Measurements from ENCODE around the gene CCDC192.

CCDC192 gene

DNA sequence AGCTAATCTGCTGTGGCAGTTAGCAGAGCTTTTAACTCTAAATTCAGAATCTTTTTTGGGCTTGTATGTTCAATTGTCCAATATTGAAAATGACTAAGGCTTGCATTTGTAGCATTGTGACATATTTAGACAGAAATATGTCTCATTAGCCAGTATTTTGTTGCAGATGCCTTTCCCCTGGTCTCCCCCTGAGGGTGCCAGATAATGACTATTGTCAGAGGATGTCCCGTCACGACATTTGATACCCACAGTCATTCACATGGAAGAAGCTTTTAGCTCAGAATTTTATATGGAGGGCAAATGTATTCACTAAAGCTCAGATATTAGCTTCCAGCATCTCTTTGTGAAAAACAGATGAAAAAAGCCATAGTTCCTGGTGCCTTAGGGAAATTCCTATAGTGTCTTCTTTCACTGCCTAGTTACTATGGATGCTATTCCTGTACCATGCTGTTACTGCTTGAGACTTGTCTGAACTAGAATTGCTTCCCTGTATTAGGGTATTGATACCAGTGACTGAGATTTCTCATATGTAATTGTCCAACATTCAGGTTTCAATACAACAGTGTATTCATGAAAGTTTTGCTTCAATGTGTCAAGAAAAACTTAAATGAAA lies 96.2 kb downstream of the CCDC192 start:
- no peak overlapping the region for H3K4me3 ChIP-seq (ENCODE audit: low read length)
- no peak for DNase-seq (ENCODE audit: low read depth, low spot score)

DNA sequence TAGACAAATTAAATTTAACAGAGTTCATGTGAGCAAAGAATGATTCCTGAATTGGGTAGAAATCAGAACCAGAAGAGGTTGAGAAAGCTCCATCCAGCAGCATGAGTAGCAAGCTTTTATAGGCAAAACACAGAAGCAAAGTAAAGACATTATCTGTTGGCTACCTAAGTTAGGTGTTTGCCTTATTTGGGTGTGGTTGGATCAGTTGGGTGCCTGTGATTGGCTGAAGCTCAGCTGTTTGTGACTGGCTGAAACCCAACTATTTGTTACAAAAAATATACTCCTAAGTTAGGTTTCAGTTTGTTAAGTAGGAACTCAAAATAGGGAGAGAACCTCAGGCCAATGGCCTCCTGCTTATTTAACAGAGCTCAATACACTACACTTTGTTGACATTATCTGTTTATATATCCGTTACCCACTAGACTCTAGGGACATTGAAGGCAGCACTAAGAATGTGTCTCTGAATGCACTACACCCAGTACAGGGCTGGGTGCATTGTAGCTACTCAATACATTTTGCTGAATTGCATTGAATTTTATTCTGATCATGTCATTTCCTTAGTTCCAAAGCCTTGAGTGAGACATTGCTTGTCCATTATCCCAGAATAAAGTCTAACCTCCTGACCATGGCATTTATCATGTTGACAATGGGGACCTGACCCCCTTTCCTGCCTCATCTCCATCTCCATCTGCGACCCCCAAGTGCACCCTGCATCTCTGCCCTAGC lies 98.7 kb downstream of the CCDC192 start:
- H3K4me3 ChIP-seq (ENCODE audit: low read length) = no peak overlapping the region
- no peak for DNase-seq (ENCODE audit: low read depth, low spot score)

DNA sequence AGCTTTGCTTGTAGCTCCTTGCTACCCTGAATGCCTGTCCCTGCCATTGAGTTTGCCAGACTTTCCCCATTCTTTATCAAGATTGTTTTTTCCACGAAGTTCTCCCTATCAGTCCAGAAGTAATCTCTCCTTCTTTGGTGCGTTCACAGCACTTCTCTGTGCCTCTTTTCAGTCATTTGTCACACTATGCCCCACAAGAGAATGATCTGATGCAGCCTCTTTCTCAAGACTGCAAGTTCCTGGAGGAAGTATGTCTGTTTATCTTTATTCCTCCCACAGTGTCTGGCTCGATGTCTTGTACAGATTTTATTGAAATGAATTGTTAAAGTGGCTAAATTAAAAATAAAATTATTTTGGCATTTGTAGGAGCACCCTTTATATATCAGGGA lies 99.3 kb downstream of the CCDC192 start:
- no peak overlapping the region for H3K4me3 ChIP-seq (ENCODE audit: low read length)
- DNase-seq (ENCODE audit: low read depth, low spot score) = no peak

DNA sequence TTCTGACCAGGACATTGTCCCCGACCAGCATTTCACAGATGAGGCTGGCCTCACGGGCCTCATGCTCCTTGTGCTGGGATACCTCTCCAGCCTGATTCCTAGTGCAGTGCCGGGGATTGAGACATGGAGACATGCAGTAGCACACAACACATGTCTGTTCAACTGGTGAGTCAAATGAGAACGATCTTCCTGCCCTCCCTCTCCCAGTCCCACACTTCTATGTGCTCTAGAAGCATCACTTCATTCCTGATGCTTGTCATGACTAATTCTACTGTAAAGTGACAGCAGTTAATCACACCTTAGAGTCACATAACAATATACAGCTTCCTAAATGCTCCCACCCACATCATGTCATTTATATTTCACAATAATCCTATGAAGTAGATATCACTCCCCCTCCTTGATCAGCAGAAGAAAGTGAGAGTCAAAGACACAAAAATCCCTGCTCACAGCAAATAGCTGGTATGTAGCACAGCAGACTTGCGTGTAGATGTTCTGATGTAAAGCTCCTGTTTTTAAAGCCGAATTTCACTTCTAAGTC lies 101.8 kb downstream of the CCDC192 start:
- no peak for DNase-seq (ENCODE audit: low read depth, low spot score)
- no peak overlapping the region for H3K4me3 ChIP-seq (ENCODE audit: low read length)

DNA sequence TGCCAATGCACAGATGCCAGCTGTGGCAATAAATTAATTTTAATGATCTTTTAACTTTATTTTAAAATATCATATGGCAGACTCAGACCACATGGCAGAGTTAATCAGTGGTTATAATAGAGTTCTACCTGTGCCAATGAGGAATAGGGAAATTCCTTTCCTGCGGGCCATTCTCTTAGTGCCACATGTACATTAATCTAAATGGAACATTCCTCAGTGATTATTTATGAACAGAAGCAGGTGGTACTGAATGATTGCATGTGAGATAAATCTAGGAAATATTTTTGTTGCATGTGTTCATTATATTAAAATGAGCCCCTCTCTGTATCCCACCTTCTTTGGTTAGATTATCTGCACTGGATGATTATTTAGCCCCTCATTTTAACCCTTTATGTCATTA lies 102.3 kb downstream of the CCDC192 start:
- no peak for DNase-seq (ENCODE audit: low read depth, low spot score)

DNA sequence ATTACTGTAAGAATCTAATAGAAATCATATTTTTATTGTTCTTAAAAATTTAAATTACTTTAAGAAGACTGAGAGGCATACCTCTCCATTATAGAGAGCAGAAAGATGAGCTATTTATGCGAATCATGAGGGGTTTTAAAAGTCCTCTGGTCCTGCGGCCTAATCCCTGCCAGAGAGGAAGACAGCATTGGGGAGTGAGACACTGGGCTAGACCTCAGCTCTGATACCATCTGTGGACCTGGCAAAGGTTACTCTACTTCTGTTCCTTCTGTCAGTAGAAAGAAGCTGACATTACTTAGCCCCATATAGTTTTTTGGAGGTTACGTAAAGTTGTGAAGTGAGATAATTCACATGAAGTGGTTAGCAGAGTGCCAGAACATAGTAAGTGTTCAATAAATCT lies 103.6 kb downstream of the CCDC192 start:
- H3K4me3 ChIP-seq (ENCODE audit: low read length) = no peak overlapping the region

More for the DNA sequence above, 102.3 kb downstream of the CCDC192 start:
- H3K4me3 ChIP-seq (ENCODE audit: low read length) = no peak overlapping the region

DNA sequence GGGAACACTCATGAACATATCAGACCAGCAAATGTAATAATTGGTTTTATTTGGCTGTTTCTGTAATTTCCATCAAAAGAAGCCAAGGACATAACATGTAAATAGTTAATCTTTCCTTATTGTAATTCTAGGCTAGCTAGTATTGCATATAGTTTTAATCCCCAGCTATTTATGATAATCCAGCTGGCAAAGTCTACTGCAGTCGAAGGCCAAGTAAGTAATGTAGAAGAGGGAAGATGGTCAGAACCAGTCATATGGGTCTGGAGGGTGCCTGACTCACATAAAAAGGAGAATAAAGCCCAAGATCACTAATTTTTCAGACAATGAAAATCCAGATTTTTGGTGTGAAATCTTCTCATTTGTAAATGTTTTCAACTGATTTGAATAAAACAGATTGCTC lies 106.3 kb downstream of the CCDC192 start:
- H3K4me3 ChIP-seq (ENCODE audit: low read length) = no peak overlapping the region
- no peak for DNase-seq (ENCODE audit: low read depth, low spot score)

More for the DNA sequence above, 103.6 kb downstream of the CCDC192 start:
- no peak for DNase-seq (ENCODE audit: low read depth, low spot score)

DNA sequence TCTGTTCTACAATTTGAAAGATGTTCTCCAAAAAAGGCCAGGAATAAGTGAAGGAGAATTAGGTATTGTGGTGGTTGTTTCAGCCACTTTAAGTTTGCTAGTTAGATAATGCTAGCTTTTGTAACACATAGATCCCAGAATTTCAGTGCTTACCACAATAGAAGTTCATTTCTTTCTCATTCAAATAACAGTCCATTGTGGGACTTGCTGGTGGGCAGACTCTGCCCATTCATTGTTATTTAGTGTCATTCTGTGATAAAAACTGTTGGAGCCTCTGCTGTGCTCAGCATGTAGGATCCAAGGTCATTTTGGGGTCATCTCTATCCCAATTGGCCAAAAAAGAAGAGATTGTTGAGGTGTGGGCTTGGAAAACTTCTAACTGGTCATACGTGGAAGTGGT lies 106.8 kb downstream of the CCDC192 start:
- no peak for DNase-seq (ENCODE audit: low read depth, low spot score)
- H3K4me3 ChIP-seq (ENCODE audit: low read length) = no peak overlapping the region

DNA sequence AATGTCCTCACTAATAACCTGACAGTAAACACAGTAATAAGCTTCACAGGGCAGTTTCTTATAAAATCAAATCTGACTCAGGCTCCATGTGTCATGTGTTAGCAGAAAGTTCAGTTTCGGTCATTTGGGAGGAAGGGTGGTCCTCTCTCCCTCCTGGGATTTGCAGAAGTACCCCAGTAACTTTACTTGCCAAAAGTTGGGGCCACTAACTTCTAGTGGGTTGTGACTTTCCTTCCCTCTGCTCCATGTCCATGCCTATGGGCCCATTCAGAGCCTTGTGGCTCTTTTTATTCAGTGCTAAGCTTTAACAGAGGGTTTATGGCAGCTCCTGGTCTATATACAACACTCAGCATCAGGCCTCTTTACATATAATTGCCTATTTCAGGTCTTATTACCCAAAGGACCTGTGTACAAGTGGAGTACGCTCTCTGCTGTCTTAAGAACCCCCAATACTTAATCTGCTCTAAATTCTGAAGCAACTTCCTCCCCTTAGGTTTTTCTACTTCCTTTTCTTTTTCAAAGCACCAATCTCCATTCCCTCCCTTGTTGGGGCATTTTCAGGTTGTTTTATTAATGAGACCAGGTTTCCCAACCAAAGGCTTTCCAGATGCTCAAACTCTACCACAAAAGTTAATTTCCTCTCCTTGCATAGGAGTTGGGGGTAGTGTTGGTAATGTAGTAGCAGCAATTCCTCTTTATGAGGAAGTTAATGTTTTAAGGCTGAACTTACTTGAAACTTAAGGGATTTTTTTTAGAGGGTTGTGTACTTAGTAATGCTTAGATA lies 107.7 kb downstream of the CCDC192 start:
- no peak for DNase-seq (ENCODE audit: low read depth, low spot score)

DNA sequence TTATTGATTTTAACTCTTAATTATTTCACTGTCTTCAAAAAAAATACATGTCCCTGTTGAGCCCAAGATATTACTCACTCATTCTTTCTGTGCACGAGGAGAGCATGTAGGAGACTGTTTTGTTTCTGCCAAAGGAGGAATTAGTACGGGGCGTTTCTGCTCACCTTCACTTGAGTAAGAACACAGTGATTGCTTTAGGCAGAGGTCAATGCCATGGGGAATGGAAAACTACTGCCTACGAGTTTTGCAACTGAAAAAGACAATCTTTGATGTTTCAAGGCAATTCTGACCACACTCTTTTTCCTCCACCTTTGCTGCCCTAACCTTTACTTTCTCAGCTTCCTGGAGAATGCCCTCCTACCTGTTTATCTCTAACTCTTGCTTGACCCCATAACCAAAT lies 109.4 kb downstream of the CCDC192 start:
- no peak overlapping the region for H3K4me3 ChIP-seq (ENCODE audit: low read length)
- no peak for DNase-seq (ENCODE audit: low read depth, low spot score)

More for the DNA sequence above, 107.7 kb downstream of the CCDC192 start:
- no peak overlapping the region for H3K4me3 ChIP-seq (ENCODE audit: low read length)

DNA sequence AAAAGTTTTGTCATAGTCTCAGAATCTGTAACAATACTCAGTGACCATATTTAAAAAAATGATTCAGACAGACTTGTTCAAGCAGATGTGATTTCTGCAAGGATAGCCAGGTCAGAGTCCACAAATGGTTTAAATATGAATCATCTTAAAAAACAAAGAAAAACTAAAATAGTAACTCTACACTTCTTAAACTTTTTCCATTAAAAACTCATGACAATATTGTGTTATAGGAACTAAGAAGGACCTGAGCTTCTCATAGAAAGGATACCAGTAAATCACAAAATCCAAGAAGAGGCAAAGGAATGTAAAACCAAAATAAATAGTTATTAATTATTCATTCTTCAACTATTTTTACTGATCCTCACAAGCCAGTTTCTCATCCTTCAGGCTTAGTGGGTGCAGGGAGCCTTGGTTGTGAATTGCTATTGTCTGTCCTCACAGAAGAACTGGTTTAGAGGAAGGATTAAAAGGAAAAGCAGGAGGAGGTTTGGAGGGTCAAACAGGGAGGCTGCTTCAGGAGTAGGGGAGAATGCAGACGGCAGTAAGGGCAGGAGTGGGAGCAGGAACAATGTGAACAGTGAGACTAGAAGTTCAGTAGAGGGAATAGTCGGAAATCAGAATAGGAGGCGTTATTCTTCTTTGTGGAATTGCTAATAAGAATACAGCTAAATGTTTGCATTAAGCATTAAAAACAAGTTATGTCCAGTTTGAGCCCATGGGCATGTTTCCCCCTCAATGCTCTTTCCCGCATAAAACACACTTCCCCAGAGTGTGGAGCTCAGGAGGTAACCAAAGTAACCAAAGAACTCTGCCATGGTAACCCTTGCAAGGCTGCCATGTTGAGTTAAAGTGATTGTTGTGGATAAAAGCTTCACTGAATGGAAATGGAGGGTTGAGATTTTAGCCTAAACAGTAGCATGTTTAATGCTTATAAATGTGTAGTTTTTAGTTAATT lies 110.7 kb downstream of the CCDC192 start:
- H3K4me3 ChIP-seq (ENCODE audit: low read length) = no peak overlapping the region
- no peak for DNase-seq (ENCODE audit: low read depth, low spot score)

DNA sequence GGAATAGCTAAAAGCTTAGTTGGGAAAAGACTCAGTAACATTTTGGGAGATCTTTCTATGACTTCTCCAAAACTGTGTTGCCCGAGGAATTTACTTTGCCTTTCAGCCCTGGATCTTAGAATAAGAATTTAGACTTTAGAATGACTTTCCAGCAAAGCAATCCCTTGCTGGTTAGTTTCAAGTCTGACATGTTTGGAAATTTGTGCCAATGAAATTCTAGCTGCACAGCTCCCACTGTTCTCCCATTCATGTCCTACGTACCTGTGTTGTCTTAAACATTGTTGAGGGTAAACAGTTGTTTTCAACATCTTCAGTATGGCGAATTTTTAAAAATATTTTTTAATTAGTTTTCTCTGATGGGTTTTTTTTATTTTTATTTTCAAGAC lies 111.4 kb downstream of the CCDC192 start:
- DNase-seq (ENCODE audit: low read depth, low spot score) = no peak
- H3K4me3 ChIP-seq (ENCODE audit: low read length) = no peak overlapping the region

DNA sequence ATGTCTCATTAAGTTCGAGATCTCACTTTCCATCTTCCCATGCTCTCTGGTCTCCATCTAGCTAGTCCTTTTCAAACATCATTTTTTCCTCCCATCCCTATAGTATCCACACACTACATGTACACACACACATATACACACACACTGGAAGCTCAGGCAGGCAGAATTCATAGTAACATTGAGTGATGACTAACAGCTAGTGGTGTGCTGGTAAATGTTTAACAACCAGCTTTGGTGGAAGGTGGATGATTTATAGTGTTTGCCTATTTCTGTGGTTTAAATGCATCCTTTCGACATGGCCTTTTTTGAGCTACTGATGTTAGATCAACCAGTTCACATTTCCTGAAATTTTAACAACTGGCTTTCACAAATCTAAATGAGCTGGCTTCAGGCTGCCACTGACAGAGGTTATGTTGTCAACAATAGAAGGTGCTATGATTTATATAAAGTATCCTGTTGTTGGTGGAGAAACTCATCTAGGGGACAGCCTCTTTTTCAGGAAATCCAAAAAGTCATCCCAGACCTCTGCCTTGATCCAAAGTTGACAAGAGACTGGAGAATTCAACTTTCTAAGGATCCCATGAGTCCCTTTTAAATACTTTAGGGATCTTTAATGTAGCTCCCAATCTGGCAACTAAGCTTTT lies 117.8 kb downstream of the CCDC192 start:
- no peak for DNase-seq (ENCODE audit: low read depth, low spot score)
- no peak overlapping the region for H3K4me3 ChIP-seq (ENCODE audit: low read length)

DNA sequence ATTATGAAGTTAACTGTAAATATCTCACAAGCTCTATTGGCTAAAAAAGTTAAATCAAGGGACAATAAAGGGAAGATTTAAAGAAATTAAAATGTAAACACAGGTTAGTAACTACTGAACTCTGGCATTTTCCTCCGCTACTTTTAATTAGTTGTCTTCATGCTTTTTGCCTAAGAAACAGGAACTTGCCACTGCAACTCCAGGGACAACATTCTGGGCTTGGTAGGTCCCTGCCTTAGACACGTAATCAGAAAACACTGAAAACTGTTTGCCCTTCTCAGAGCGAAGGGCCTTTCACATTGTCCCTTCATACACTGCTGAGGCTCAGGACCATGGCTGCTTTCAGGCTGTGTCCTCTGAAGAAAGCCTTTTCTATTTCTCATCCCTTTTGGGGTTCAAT lies 118.7 kb downstream of the CCDC192 start:
- DNase-seq (ENCODE audit: low read depth, low spot score) = no peak
- H3K4me3 ChIP-seq (ENCODE audit: low read length) = no peak overlapping the region

DNA sequence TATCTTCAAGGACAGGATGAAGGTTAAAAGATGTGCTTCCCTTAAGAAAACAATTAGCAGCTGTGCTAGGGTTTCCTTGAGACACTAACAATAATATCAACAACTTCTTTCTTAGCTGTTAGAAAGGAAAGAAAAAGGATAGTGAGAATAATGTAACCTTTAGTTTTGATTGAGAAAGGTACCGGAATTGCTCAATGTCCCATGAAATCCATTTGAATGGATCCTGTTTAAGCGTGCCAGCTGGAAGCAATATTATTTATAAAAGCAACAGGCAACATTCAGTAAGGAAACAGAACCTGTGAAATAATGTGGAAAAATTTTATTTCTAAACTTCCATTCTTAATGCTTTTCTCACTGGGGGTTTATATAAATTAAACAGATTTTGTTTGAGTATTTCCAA lies 120.9 kb downstream of the CCDC192 start:
- DNase-seq (ENCODE audit: low read depth, low spot score) = no peak
- no peak overlapping the region for H3K4me3 ChIP-seq (ENCODE audit: low read length)

DNA sequence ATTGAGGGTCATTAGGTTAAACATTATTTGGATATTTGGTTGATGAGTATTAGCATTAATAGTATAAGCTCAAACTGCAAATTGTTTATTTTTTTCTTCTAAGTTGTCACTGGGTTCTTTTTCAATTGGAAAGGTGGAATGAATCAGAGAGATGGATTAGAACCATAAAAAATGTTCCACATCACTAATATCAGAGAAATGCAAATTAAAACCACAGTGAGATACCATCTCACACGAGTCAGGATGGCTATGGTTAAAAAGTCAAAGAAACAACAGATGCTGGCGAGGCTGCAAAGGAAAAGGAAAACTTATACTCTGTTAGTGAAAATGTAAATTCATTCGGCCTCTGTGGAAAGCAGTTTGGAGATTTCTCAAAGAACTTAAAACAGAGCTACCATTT lies 122.8 kb downstream of the CCDC192 start:
- H3K4me3 ChIP-seq (ENCODE audit: low read length) = no peak overlapping the region
- DNase-seq (ENCODE audit: low read depth, low spot score) = no peak

DNA sequence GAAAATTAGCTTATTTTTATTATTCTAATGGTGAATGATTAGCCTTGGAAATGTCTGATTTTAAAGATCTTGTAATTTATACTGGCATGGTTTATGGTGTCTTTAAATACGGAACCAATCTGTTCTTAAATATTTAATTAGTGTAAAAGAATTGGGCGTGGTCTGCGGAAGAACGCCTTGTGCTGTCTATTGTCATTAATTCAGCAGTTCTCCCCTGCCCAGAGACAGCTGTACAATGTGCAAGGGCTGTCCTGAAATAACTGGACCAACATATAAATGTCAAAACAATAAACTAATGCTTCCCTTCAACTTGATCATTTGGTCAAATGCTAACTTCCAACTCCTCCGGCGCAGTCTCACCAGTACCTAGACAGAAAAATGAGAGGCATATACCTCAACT lies 124.3 kb downstream of the CCDC192 start:
- no peak overlapping the region for H3K4me3 ChIP-seq (ENCODE audit: low read length)
- no peak for DNase-seq (ENCODE audit: low read depth, low spot score)

DNA sequence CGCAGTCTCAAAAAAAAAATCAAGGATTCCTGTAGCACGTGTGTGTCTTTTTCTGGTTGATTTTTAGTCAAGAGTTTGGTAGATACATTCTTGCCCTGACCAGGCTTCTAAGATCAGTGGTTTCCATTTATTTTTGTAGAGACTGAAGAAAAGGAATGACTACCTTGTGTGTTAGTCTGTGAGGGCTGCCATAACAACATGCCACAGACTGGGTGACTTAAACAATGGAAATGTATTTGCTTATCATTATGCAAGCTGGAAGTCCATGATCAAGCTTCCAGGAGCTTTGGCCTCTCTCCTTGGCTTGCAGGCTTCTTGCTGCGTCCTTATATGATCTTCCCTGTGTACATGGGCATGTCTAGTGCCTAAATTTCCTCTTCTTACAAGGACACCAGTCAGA lies 127.0 kb downstream of the CCDC192 start:
- DNase-seq (ENCODE audit: low read depth, low spot score) = no peak
- H3K4me3 ChIP-seq (ENCODE audit: low read length) = no peak overlapping the region
